Upper lobe of left lung (tissue), 4 donors: ENCODE data around the gene KIRREL2.

ENCODE experiments used
- POLR2A ChIP-seq, 4 donors: fragments of 450-650 bp; IDR thresholded peaks; one replicate each; pipeline ENCODE4 v1.5.1; 2016 to 2017; ENCODE audit warnings: antibody characterized with exemption in 4 of 4, mild to moderate bottlenecking in 2 of 4
- POLR2AphosphoS5 ChIP-seq, 2 donors: sonication (generic); formaldehyde crosslinking; IDR thresholded peaks; one replicate each; pipeline ENCODE4 v1.5.1; 2017; ENCODE audit warnings: antibody characterized with exemption in 2 of 2
- TF ChIP-seq, protein P1 (sequence below), 6 experiments: fragments of 450-650 bp in 4 of 6; fragments of 200-600 bp in 2 of 6; sonication (generic) in 2 of 6; IDR thresholded peaks; one replicate each; pipeline ENCODE4 v1.5.1; 2016 to 2019; ENCODE audit warnings: antibody characterized with exemption in 6 of 6

DNA sequence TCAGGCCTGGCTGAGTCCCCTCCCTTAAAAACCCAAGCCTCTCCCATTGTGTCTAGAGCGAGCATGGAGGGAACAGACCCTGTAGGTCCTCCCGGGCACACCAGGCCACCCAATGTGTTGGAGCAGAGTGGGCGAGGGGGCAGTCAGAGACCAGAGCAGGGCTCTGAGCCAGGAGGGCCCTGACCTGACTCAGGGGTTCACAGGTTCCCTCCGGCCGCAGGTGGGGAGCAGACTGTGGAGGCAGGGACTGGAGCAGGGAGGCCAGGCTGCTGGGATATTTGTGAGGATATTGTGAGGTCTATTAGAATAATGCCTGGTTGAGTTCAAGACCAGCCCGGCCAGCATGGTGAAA is 52.9 kb downstream of the KIRREL2 start:
- no peak for TF ChIP-seq POLR2A (IDR thresholded peaks at IDR 0.05)
- TF ChIP-seq, protein P1, sequence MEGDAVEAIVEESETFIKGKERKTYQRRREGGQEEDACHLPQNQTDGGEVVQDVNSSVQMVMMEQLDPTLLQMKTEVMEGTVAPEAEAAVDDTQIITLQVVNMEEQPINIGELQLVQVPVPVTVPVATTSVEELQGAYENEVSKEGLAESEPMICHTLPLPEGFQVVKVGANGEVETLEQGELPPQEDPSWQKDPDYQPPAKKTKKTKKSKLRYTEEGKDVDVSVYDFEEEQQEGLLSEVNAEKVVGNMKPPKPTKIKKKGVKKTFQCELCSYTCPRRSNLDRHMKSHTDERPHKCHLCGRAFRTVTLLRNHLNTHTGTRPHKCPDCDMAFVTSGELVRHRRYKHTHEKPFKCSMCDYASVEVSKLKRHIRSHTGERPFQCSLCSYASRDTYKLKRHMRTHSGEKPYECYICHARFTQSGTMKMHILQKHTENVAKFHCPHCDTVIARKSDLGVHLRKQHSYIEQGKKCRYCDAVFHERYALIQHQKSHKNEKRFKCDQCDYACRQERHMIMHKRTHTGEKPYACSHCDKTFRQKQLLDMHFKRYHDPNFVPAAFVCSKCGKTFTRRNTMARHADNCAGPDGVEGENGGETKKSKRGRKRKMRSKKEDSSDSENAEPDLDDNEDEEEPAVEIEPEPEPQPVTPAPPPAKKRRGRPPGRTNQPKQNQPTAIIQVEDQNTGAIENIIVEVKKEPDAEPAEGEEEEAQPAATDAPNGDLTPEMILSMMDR (IDR thresholded peaks at IDR 0.05), result no peak
- no peak for TF ChIP-seq POLR2AphosphoS5 (IDR thresholded peaks at IDR 0.05)
